Ramos (cell line): ENCODE data around the gene FRMD4B.
"Not testable (repeated sequence)": the region's sequence is repeated elsewhere in the genome, so short reads cannot be mapped to it uniquely, and the experiment has no call there.

Source experiments
- in situ Hi-C: fragments of 300-500 bp; cut with MboI; formaldehyde crosslinking; loops from one replicate; pipeline ENCODE4 v1.14.3; 2022; ENCODE audit warnings: low sequenced_read_pairs; ENCODE audit not compliant: unreplicated experiment

FRMD4B gene

DNA sequence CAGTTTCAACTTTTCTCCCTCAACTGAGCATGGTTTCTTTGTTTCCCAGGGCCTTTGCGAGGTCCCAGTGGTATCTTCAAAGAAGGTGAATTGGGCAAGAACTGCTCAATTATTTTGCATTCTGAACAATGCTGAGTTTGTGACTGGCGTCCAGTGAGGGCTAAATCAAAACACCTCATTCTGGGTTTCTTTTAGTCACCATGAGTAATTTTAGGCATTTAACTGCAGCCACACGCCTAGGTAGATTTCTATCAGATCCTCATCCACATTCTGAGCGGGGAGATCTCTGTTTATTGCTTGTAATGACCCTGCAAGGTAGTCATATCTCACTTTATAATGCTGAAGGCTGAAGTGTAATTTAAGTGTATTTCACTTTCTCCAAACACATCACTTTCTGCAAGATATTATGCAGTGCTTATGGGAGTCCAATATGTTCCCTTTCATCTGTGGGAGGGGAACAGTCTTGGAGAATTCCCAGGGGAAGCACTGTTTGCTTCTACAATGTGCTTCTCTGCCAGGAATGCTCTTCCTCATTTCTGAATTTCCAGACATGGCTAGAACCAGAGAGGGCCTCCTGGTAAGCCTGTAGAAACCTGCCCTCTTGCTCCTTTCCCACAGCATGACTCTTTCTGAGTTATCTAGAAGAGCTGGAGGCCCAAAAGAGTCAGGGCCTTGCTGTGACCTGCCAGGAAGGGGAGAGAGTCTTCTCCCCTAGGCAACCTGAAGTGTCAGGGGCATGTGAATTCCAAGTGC lies 91.7 kb downstream of the FRMD4B start:
- in situ Hi-C loops: no loop called here

DNA sequence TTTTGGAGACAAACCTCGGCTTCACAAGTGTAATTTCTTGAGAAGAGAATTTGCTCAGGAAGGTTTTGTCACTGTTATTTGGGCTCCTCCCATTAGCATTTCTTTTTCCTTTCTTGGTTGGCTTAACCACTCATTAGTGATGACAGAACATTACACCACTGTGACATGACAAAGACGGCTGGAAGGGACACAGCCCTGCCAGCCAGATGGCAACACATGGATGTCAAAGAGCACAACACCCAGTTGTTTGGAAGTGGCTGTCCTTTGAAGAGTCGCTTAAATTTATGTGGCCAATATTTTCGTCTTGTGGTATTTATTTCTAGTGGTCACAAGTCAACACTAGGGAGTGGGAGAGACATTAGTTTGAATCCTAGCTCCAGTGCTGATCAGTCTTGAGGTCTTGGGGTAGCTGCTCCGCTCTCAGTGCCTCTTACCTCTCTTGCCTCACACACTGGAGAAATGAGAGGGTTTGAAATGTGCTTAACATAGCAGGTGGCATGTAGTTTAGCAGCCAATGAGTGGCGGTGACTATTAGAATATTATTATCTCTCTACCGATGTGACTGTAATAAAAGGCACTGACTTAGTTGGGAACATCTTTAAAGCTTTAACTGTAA lies 92.8 kb downstream of the FRMD4B start:
- in situ Hi-C loops: no loop called here

DNA sequence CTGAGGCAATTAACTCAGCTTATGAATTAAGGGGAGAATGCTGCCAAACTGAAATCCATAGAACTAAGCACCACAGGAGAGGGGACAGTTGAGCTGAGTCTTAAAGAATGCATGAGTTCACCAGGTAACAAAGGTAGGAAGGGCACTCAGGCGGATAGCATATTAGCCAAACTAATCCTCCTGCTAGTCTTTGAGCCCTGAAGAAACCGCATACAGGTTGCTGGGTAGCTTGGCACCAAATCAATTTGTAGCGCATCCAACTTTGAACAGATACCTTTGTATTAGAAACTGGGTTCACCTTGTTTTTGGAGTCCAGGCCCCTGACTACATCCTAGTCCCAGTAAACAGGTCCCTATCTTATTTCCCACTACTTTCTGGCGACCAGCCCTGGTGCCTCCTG lies 93.7 kb downstream of the FRMD4B start:
- in situ Hi-C loops: no loop called here

DNA sequence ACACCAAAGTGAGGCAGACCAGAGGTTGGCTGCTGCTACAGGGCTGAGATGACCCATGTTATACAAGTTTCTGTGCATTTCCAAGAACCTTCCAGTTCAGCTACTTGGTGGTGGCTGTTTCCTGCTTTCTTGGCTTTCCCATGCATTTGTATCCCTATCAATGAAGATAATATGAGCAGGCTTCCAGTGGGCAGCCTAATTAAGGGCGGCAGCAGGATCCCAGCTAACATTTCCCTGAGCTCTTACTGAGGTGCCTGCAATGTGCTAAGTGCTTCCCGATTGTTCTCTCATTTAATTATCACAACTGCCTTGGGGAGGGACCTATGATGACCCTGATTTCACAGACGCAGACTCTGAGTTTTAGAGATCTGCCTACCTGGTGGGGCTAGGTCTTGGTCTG lies 95.5 kb downstream of the FRMD4B start:
- in situ Hi-C loops: no loop called here

DNA sequence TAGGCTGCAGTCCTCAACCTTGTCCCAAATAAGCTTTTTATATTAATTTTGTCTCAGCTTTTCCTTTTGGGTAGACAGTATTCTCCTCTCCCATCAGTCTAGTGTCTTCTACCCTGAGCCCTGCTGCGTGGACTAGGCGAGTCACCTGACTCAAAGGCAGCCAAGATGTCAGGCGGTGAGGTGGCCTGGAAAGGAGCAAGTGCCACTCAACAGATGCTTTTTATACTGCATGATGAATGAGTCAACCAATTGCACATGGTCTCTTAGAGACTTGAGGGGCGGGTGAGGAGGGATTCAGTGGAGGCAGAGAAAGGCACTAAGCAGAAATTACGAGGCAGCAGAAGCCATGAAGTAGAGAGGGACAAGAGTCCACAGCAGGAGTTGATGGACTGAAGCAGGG lies 95.9 kb downstream of the FRMD4B start:
- in situ Hi-C loops: no loop called here

DNA sequence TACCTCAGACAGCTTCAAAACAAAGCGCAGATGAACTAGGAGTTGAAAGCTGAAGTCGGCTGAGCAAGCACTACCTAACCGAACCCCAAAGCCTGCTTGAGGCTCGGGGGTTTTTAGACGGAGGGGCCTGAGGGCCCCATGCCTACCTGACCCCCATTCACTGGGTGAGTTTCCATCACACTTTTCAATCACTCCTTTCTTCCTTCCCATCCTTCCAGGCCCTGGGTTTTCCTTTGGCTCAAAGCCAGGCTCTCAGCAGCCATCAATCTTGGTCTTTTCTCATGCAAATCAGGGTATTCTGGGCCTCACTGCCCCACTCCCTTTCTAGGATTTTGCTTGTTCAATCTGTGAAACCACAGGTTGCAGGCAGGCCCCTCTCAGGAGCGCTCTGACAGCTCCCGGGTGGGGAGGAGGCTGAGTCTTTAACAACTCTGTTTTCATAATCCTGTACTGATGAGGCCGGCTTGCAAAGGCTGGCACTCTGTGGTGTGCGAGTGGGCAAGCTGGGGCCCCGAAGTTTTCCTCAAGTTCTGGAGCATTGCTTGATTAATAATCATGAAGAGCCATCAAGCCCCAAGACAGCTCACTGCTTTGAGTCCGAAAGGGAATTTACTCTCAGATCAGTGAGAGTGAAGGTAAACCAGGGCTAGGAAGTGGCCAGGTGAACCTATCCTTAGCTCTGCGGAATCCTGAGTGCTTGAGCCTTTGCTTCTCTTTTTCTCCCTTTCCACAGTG lies 97.6 kb downstream of the FRMD4B start:
- in situ Hi-C loops: no loop called here

DNA sequence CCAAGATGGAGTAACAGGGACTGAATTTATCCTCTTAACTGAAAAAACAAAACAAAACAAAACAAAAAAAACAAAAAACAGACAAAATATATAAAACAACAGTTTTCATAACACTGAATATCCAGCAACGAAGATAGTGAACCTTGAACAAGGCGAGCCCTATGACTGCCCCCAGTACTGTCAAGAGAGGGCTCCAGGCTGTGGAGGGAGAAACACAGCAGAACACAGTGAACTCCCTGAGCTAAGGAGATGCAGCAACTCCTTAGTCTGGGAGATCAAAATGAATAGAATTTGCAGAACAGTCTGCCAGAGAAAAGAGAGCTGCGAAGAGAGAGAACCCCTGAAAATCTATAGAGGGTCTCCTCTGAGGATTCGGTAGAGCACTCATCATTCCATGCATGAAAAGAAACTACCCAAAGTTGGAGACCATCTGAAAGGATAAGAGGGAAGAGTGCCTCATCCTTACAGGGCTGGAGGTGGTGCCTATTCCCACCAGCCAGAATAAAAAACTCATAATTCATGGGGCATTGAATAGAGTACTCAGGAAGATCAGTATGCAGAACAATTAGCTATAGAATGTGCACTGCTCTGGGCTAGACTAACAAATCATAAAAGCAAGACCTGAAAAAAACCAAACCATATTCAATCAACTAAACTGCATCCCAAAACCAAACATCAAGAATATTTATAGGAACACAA lies 101.8 kb downstream of the FRMD4B start:
- in situ Hi-C loops: no loop called here

DNA sequence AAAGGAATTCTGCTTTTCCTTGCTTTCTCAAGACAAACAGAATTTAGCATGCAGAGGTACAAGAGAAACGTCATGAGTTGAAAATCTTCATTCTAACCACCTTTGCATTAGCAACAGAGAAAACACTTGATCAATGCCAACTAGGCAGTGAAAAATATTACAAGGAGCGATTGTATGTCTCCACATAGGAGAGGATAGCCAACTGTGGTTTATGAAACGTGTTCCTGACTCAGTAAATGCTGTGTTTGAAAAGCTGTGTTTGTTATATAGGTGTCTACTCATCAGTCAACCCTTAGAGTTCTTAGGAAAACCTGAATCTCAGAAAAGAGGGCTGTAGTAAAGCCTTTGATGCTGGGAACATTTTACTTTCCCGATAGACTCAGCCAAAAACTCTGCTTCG lies 102.4 kb downstream of the FRMD4B start:
- in situ Hi-C loops: no loop called here

DNA sequence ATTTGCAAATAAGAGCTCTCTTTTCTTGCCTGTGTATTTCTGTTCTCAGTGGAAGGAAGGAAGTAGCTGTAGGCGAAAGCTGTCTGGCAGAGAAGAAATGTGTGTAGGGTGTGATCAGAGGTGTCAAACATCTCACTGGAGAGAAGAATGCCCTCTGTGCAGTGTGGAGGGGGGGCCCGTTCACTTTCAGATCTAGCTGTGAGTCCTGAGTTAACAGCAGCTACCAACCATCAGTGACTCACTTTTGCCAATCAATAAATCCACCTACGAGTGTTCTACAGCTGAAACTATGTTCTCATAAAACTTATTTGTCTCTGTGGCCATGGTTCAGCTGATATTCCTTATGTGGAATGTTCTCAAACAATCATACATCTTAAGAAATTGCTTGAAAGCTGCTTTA lies 103.7 kb downstream of the FRMD4B start:
- in situ Hi-C loops: no loop called here

DNA sequence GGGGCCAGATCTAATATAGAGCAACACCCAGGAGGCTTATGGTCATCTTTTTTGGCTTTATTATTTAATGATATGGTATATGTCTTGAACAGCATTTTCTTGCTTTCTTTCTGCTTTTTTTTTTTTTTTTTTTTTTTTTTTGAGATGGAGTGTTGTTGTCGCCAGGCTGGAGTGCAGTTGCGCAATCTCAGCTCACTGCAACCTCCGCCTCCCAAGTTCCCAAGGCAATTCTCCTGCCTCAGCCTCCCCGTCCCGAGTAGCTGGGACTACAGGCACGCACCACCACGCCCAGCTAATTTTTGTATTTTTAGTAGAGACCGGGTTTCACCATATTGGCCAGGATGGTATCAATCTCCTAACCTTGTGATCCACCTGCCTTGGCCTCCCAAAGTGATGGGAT lies 108.5 kb downstream of the FRMD4B start:
- in situ Hi-C loops: not testable (repeated sequence)

DNA sequence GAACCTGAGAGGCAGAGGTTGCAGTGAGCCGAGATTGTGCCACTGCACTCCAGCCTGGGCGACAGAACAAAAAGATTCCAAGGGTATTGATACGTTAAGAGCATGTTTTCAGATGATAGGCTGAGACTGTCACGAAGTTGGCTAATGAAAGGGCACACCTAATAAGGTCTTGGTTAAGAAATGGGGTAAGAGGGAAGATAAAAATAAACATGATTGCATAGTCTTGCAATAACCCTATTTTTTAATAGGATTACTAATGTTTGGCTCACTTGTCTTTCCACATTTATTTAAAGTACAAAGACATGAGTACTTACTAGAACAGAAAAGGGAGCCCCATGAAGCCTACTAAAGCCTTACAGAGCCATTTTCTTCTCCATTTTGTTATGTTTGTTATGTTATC lies 109.0 kb downstream of the FRMD4B start:
- in situ Hi-C loops: no loop called here

DNA sequence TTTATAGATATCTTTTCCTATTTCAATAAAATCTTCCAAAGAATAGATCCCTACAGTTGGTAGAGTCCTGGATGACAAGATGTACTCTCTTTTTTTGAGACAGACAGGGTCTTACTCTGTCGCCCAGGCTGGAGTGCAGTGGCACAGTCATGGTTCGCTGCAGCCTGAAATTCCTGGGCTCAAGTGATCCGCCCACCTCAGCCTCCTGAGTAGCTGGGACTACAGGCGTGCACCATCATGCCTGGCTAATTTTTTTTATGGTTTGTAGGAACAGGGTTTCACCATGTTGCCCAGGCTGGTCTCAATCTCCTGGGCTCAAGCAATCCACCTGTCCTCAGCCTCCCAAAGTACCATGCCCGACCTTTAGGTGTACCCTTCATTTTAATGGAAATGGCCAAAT lies 109.7 kb downstream of the FRMD4B start:
- in situ Hi-C loops: not testable (repeated sequence)

DNA sequence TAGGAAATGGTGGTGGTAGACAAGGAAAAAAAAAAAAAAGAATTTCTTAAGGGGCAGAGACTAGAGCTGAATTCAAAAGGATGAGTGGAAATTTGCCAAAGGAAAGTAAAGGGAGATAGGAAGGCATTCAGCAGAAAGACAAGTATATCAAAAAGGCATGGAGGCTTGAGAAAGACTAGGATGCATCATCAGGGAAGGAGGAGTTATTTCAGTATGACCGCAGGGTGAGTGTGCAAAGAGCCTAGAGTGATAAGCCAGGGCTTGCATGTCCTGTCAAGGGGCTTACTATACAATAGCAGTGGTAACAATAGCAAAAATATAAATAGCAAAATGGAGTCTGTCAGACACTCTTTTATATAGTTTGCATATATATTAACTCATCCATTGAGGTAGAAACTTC lies 112.0 kb downstream of the FRMD4B start:
- in situ Hi-C loops: no loop called here

DNA sequence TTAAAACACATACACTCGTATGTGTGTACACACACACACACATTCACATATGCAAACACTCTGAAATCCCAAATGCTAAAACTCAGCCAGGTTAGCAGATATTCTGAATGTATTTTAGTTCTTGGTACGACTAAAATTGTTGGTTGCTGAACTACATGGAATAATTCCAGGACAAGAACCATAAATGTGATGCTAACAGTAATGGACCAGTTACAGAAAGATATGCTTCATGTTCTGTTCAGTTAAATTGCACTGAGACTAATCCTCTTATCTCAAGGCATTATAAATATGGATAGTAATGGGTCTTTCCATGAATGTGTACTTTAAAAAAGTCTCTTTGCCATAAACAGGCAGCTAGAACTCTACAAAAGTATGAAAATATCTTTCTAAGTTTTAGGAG lies 113.3 kb downstream of the FRMD4B start:
- in situ Hi-C loops: no loop called here

DNA sequence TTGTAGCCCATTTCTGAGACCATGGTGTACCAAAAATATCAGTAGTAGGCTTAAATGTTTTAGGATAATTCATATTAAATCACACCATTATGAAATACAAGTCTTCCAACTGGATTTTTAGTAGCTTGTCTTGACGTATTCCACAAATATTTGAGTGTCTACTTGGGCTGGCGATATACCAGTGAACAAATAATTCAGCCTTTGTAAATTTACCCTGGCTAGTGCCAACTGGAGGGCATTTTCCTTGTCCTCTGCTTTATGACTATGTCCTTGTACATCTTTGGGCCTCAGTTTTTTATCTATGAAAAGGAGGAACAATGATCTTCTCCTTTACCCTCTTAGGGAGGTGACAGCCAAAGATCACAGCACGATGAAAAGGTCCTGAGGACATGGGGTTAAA lies 114.8 kb downstream of the FRMD4B start:
- in situ Hi-C loops: no loop called here

DNA sequence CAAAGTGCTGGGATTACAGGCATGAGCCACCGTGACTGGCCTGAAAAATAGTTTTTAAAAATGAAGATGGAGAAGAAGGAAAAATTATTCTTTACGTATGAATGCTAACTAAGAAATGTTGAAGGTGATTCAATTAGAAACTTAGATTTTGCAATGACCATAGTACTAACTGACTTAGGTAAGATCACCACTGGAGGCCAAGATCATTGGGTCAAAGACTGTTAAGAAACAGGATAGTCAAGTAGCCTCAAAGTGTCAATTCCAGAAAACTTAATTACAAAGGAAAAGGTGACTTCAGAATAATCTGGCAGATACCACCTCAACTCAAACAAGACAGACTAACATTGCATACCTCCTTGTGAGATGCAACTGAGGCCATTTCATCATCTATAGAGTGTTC lies 119.3 kb downstream of the FRMD4B start:
- in situ Hi-C loops: no loop called here

DNA sequence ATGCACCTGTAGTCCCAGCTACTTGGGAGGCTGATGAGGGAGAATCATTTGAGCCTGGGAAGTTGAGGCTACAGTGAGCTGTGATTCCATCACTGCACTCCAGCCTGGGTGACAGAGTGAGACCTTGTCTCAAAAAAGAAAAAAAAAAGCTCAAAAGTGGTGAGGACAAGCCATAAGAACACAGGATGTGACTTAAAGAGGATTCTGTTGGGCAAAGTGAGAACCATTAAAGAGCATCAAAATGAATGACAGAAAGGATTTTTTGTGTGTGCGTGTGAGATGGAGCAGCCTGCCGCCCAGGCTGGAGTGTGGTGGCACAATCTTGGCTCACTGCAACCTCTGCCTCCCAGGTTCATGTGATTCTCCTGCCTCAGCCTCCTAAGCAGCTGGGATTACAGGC lies 119.8 kb downstream of the FRMD4B start:
- in situ Hi-C loops: not testable (repeated sequence)

DNA sequence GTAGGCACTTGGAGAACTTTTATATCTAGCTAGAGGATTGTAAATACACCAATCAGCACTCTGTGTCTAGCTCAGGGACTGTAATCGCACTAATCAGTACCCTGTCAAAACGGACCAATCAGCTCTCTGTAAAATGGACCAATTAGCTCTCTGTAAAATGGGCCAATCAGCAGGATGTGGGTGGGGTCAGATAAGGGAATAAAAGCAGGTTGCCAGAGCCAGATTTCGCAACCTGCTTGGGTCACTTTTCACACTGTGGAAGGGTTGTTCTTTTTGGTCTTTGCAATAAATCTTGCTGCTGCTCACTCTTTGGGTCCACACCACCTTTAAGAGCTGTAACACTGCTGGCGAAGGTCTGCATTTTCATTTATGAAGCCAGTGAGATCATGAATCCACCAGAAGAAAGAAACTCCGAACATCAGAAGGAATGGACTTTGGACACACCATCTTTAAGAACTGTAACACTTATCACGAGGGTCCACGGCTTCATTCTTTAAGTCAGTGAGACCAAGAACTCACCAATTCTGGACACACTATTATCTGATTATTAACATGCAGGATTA lies 125.0 kb downstream of the FRMD4B start:
- in situ Hi-C loops: not testable (repeated sequence)

DNA sequence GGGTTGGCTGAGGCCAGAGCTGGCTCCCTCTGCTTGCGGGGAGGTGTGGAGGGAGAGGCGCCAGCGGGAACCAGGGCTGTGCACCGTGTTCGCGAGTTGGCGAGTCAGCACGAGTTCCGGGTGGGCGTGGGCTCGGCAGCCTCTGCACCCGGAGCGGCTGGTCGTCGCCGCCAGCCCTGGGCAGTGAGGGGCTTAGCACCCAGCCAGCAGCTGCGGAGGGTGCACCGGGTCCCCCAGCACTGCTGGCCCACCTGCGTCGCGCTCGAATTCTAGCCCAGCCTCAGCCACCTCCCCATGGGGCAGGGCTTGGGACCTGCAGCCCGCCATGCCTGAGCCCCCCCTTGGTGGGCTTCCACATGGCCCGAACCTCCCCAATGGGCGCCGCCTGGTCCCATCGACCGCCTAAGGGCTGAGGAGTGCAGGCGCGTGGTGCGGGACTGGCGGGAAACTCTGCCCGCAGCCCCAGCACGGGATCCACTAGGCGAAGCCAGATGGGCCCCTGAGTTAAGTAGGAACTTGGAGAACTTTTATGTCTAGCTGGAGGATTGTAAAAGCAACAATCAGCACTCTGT lies 125.6 kb downstream of the FRMD4B start:
- in situ Hi-C loops: no loop called here

DNA sequence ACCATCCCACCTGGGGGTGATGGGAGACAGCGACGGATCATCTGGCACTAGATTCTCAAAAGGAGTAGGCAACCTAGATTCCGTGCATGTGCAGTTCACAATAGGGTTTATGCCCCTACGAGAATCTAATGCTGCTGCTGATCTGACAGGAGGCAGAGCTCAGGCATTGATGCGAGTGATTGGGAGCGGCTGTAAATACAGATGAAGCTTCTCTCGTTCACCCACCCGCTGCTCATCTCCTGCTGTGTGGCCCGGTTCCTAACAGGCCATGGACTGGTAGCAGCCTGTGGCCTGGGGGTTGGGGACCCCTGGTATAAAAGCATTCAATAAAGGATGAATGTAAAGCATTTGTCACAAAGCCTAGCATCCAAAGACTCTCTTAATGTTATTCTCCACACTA lies 126.8 kb downstream of the FRMD4B start:
- in situ Hi-C loops: no loop called here
